ENCODE measurements around the gene GLDC. TPM values are rescaled to one million over a fixed set of nuclear protein-coding genes. Genes with fewer than 3 reads are reported as not detected.
"Not testable (repeated sequence)": the region's sequence is repeated elsewhere in the genome, so short reads cannot be mapped to it uniquely, and the experiment has no call there.

The GLDC gene
- total RNA-seq, 2 donors from 2014 or later, result 8.9 to 38.8 TPM

GRCh38 chr9:6628704-6629103 lies 16.8 kb downstream of the GLDC start:
- no peaks in the 10 kb centered on the region for H3K36me3 ChIP-seq (ENCODE audit: control insufficient read depth, insufficient read depth, low read length)
- Mint-ChIP-seq H3K4me3 (no peak overlapping the region), H3K4me1 (peaks cover 43% of the 10 kb centered on the region), H3K9me3 (peaks cover 5% of the 10 kb centered on the region), H3K27ac (no peak overlapping the region), H3K27me3 (ENCODE audit: insufficient read depth) (no peaks in the 10 kb centered on the region), H3K36me3 (ENCODE audit: low read depth) (peaks cover 5% of the 10 kb centered on the region)
- H3K9ac ChIP-seq (ENCODE audit: extremely low read depth, low read length, poor library complexity, severe bottlenecking), result no peak overlapping the region
- TF ChIP-seq, protein P1, sequence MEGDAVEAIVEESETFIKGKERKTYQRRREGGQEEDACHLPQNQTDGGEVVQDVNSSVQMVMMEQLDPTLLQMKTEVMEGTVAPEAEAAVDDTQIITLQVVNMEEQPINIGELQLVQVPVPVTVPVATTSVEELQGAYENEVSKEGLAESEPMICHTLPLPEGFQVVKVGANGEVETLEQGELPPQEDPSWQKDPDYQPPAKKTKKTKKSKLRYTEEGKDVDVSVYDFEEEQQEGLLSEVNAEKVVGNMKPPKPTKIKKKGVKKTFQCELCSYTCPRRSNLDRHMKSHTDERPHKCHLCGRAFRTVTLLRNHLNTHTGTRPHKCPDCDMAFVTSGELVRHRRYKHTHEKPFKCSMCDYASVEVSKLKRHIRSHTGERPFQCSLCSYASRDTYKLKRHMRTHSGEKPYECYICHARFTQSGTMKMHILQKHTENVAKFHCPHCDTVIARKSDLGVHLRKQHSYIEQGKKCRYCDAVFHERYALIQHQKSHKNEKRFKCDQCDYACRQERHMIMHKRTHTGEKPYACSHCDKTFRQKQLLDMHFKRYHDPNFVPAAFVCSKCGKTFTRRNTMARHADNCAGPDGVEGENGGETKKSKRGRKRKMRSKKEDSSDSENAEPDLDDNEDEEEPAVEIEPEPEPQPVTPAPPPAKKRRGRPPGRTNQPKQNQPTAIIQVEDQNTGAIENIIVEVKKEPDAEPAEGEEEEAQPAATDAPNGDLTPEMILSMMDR (conservative IDR thresholded peaks at IDR 0.05), result no peak
- no peak overlapping the region for H3K4me3 ChIP-seq (ENCODE audit: low read length)
- WGBS, 2 experiments (ENCODE audit: insufficient coverage in 1 of 2, insufficient read length in 1 of 2), result 84 to 93% methylated on average over 2 of the region's 2 CpGs
- H3K27ac ChIP-seq (ENCODE audit: low read depth, low read length), result no peak overlapping the region
- H3K4me1 ChIP-seq (ENCODE audit: control insufficient read depth, insufficient read depth, low read length), result peaks cover 6% of the 10 kb centered on the region
- DNase-seq, result no peak
- no peaks in the 10 kb centered on the region for H3K27me3 ChIP-seq (ENCODE audit: control insufficient read depth, insufficient read depth, low read length, poor library complexity, severe bottlenecking)
- H3K9me3 ChIP-seq (ENCODE audit: control insufficient read depth, low read length), result no peaks in the 10 kb centered on the region

DNA sequence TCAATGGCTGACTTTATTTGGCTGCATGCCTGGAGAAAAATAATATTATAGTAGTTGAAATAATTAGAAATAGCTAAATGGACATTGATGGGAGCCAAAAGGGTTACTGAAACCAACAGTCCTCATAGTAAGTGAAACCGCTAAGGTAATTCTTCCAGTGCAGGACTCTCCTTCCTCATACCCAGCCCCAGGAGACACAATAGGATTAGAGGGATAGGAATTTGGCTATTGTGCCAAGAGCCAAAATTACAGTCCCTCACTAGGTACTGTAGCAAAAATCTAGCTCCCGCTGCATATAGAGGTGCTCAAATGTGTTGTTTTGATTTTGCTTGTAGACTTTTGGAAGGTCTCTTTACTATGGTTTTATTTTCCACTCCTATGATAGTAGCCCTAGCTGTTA lies 20.2 kb downstream of the GLDC start:
- peaks cover 15% of the 10 kb centered on the region for H3K9me3 ChIP-seq (ENCODE audit: control insufficient read depth, low read length)
- WGBS, 2 experiments (ENCODE audit: insufficient coverage in 1 of 2, insufficient read length in 1 of 2), result 50% methylated on average over 2 of the region's 2 CpGs; no CpG with 5 or more reads in 1 of the 2 experiments
- no peaks in the 10 kb centered on the region for H3K27me3 ChIP-seq (ENCODE audit: control insufficient read depth, insufficient read depth, low read length, poor library complexity, severe bottlenecking)
- Mint-ChIP-seq H3K4me1 (peaks cover 29% of the 10 kb centered on the region), H3K27me3 (ENCODE audit: insufficient read depth) (no peaks in the 10 kb centered on the region), H3K9me3 (peaks cover 20% of the 10 kb centered on the region), H3K27ac (peak overlapping the region; percentile 83), H3K36me3 (ENCODE audit: low read depth) (peaks cover 16% of the 10 kb centered on the region), H3K4me3 (no peak overlapping the region)
- DNase-seq, result no peak
- no peak overlapping the region for H3K27ac ChIP-seq (ENCODE audit: low read depth, low read length)
- H3K4me3 ChIP-seq (ENCODE audit: low read length), result peak overlapping the region; percentile 19
- no peak overlapping the region for H3K9ac ChIP-seq (ENCODE audit: extremely low read depth, low read length, poor library complexity, severe bottlenecking)
- TF ChIP-seq, protein P1 (conservative IDR thresholded peaks at IDR 0.05), result no peak
- H3K4me1 ChIP-seq (ENCODE audit: control insufficient read depth, insufficient read depth, low read length), result peaks cover 6% of the 10 kb centered on the region
- H3K36me3 ChIP-seq (ENCODE audit: control insufficient read depth, insufficient read depth, low read length), result no peaks in the 10 kb centered on the region

DNA sequence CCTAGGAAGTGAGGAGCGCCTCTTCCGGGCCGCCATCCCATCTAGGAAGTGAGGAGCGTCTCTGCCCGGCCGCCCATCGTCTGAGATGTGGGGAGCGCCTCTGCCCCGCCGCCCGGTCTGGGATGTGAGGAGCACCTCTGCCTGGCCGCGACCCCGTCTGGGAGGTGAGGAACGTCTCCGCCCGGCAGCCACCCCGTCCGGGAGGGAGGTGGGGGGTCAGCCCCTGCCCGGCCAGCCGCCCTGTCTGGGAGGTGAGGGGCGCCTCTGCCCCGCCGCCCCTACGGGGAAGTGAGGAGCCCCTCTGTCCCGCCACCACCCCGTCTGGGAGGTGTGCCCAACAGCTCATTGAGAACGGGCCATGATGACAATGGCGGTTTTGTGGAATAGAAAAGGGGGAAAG lies 22.7 kb downstream of the GLDC start:
- Mint-ChIP-seq H3K36me3 (ENCODE audit: low read depth) (peaks cover 23% of the 10 kb centered on the region), H3K4me1 (peaks cover 20% of the 10 kb centered on the region), H3K9me3 (peaks cover 20% of the 10 kb centered on the region)
- H3K4me1 ChIP-seq (ENCODE audit: control insufficient read depth, insufficient read depth, low read length); H3K27ac Mint-ChIP-seq; H3K4me3 ChIP-seq (ENCODE audit: low read length); H3K27me3 ChIP-seq (ENCODE audit: control insufficient read depth, insufficient read depth, low read length, poor library complexity, severe bottlenecking); DNase-seq; H3K4me3 Mint-ChIP-seq; H3K36me3 ChIP-seq (ENCODE audit: control insufficient read depth, insufficient read depth, low read length); H3K9ac ChIP-seq (ENCODE audit: extremely low read depth, low read length, poor library complexity, severe bottlenecking); H3K27ac ChIP-seq (ENCODE audit: low read depth, low read length); H3K27me3 Mint-ChIP-seq (ENCODE audit: insufficient read depth): not testable (repeated sequence)
- 98% methylated on average over 12 of the region's 29 CpGs; no CpG with 5 or more reads in 1 of the 2 experiments for WGBS, 2 experiments (ENCODE audit: insufficient coverage in 1 of 2, insufficient read length in 1 of 2)
- peaks cover 15% of the 10 kb centered on the region for H3K9me3 ChIP-seq (ENCODE audit: control insufficient read depth, low read length)

GRCh38 chr9:6620796-6621195 lies 24.7 kb downstream of the GLDC start:
- Mint-ChIP-seq H3K36me3 (ENCODE audit: low read depth) (peaks cover 25% of the 10 kb centered on the region), H3K9me3 (peaks cover 20% of the 10 kb centered on the region), H3K27me3 (ENCODE audit: insufficient read depth) (no peaks in the 10 kb centered on the region), H3K27ac (no peak overlapping the region), H3K4me3 (no peak overlapping the region), H3K4me1 (peaks cover 15% of the 10 kb centered on the region)
- no peaks in the 10 kb centered on the region for H3K36me3 ChIP-seq (ENCODE audit: control insufficient read depth, insufficient read depth, low read length)
- TF ChIP-seq, protein P1 (conservative IDR thresholded peaks at IDR 0.05), result no peak
- no peaks in the 10 kb centered on the region for H3K27me3 ChIP-seq (ENCODE audit: control insufficient read depth, insufficient read depth, low read length, poor library complexity, severe bottlenecking)
- H3K9me3 ChIP-seq (ENCODE audit: control insufficient read depth, low read length), result peaks cover 15% of the 10 kb centered on the region
- 98 to 100% methylated on average over 3 to 5 of the region's 5 CpGs for WGBS, 2 experiments (ENCODE audit: insufficient coverage in 1 of 2, insufficient read length in 1 of 2)
- no peak for DNase-seq
- H3K4me1 ChIP-seq (ENCODE audit: control insufficient read depth, insufficient read depth, low read length), result peaks cover 3% of the 10 kb centered on the region
- H3K4me3 ChIP-seq (ENCODE audit: low read length), result no peak overlapping the region
- no peak overlapping the region for H3K27ac ChIP-seq (ENCODE audit: low read depth, low read length)
- H3K9ac ChIP-seq (ENCODE audit: extremely low read depth, low read length, poor library complexity, severe bottlenecking), result no peak overlapping the region
